NCI-H1694 treated with DMSO at 0.1 percent for 48 hours (cell line): Measurements from ENCODE around the gene NETO2.
A peak's percentile ranks its signal among the peaks of the same experiment; 100 is the strongest.

Experiments used
- DNase-seq: peaks from one replicate; lab custom pipeline; 2025; lab: John Stamatoyannopoulos, UW

NETO2 gene

GRCh38 chr16:47045459-47045858 is 98.3 kb downstream of the NETO2 start:
- no peak for DNase-seq

- no peak for DNase-seq
Observed at GRCh38 chr16:47045023-47045422, 98.7 kb downstream of the NETO2 start.

GRCh38 chr16:47043970-47044684 is 99.6 kb downstream of the NETO2 start:
- no peak for DNase-seq

- peak; percentile 52 for DNase-seq
Observed at GRCh38 chr16:47043200-47043599, 100.5 kb downstream of the NETO2 start.

GRCh38 chr16:47037746-47038458 is 105.8 kb downstream of the NETO2 start:
- peak; percentile 63 for DNase-seq

GRCh38 chr16:47037396-47037745 is 106.4 kb downstream of the NETO2 start:
- no peak for DNase-seq

GRCh38 chr16:47036201-47036600 is 107.5 kb downstream of the NETO2 start:
- DNase-seq = no peak

- DNase-seq = no peak
Observed at GRCh38 chr16:47035436-47035835, 108.3 kb downstream of the NETO2 start.

- DNase-seq = no peak
Observed at GRCh38 chr16:47034455-47034854, 109.3 kb downstream of the NETO2 start.

- no peak for DNase-seq
Observed at GRCh38 chr16:47033176-47033575, 110.6 kb downstream of the NETO2 start.

GRCh38 chr16:47029724-47030123 is 114.0 kb downstream of the NETO2 start:
- no peak for DNase-seq

GRCh38 chr16:47028767-47029377 is 114.9 kb downstream of the NETO2 start:
- DNase-seq = no peak
